HG03457 (cell line): Measurements from ENCODE around the gene SLAMF1.

Experiments
- ATAC-seq: cut with Tn5 transposase; IDR thresholded peaks from one replicate; pipeline ENCODE4 v1.9.1; 2021; ENCODE audit warnings: moderate number of reproducible peaks; ENCODE audit not compliant: unreplicated experiment

The SLAMF1 gene

GRCh38 chr1:160625725-160626498 is 20.9 kb downstream of the SLAMF1 start:
- no peak for ATAC-seq

- ATAC-seq, result no peak
Observed at GRCh38 chr1:160625321-160625720, 21.5 kb downstream of the SLAMF1 start.

- ATAC-seq, result no peak
Observed at GRCh38 chr1:160624464-160624863, 22.4 kb downstream of the SLAMF1 start.

- no peak for ATAC-seq
Observed at GRCh38 chr1:160623862-160624261, 23.0 kb downstream of the SLAMF1 start.

GRCh38 chr1:160623227-160623633 is 23.6 kb downstream of the SLAMF1 start:
- ATAC-seq, result no peak

GRCh38 chr1:160622501-160623226 is 24.2 kb downstream of the SLAMF1 start:
- ATAC-seq, result no peak

GRCh38 chr1:160621633-160622413 is 25.0 kb downstream of the SLAMF1 start:
- ATAC-seq, result no peak

- ATAC-seq, result no peak
Observed at GRCh38 chr1:160620942-160621632, 25.8 kb downstream of the SLAMF1 start.

GRCh38 chr1:160619742-160620277 is 27.0 kb downstream of the SLAMF1 start:
- ATAC-seq, result no peak

- ATAC-seq, result no peak
Observed at GRCh38 chr1:160618763-160619274, 28.0 kb downstream of the SLAMF1 start.

- ATAC-seq, result no peak
Observed at GRCh38 chr1:160618327-160618726, 28.5 kb downstream of the SLAMF1 start.

- ATAC-seq, result no peak
Observed at GRCh38 chr1:160615660-160616059, 31.2 kb downstream of the SLAMF1 start.

GRCh38 chr1:160614410-160614809 is 32.4 kb downstream of the SLAMF1 start:
- ATAC-seq, result no peak

GRCh38 chr1:160612613-160613218 is 34.1 kb downstream of the SLAMF1 start:
- no peak for ATAC-seq

- ATAC-seq, result no peak
Observed at GRCh38 chr1:160610569-160611242, 36.1 kb downstream of the SLAMF1 start.

- ATAC-seq, result no peak
Observed at GRCh38 chr1:160608941-160609340, 37.9 kb downstream of the SLAMF1 start.

- no peak for ATAC-seq
Observed at GRCh38 chr1:160608514-160608913, 38.3 kb downstream of the SLAMF1 start.

- ATAC-seq, result no peak
Observed at GRCh38 chr1:160608057-160608456, 38.8 kb downstream of the SLAMF1 start.

GRCh38 chr1:160607672-160608032 is 39.2 kb downstream of the SLAMF1 start:
- ATAC-seq, result no peak
